AG04449 (cell line): ENCODE results near the gene PARD6G.

Source experiments
- CTCF ChIA-PET: fragments of 350-600 bp; formaldehyde crosslinking; extraction: SDS; loops from one replicate; lab custom pipeline; 2021; ENCODE audit warnings: antibody characterized with exemption; lab: Yijun Ruan, JAX
- POLR2A ChIA-PET: fragments of 400-600, 350-600 bp; formaldehyde crosslinking; extraction: SDS; loops from one replicate; lab custom pipeline; 2020; ENCODE audit warnings: antibody characterized with exemption, inconsistent platforms; lab: Yijun Ruan, JAX
- DNase-seq: peaks from one replicate; pipeline ENCODE4 v3.0.0-alpha.2; 2010; ENCODE audit warnings: low read depth, low spot score
- H3K4me3 ChIP-seq: 2 replicates; pipeline ENCODE4 v1.5.1; 2011; ENCODE audit warnings: low read depth, mild to moderate bottlenecking, control low read depth, low read length
- TF ChIP-seq, protein P1 (sequence below): IDR thresholded peaks from one replicate; pipeline ENCODE4 v1.5.1; 2011; ENCODE audit warnings: mild to moderate bottlenecking, moderate library complexity, low read length, control low read depth, inconsistent platforms; ENCODE audit not compliant: insufficient read depth; ENCODE audit errors: missing control alignments

PARD6G gene

DNA sequence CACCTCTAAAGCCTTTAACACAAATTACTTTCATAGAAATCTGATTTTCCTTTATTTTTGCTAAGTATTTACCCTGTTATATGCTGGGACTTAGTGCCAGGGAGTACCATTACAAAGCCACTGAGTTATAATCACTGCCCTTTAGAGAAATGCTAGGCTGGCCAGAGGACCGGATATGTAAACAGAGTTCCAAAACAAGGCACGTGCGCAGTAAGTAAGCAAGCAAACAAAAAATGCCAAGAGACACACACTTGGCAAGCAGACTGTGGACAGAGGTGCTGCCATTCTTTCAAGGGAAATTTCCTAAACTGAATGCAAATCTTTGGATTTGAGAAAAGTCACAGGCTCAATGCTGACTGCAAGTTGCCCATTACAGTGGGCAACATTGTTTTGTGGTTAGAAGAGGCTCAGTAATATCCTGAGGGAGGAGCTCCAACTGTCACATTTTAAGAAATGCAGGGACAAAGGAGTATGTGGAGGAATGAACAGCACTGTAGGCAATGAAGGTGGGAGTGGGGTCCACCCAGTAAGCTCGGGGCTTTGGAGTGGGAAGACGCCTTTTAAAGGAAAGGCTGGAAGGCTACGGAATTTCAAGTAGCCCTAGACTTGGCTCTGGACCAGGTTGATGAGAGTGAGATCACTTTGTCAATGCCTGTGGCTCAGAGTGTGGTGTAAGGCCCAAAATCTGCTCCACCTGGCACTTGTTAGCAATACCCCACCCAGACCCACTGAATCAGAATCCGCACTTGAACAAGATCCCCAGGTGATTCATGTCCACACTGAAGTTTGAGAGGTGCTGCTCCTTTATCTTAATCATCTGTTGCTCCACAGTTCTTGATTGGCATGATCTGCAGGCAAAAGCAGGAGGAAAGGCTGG, 2.1 kb upstream of the PARD6G start:
- CTCF ChIA-PET = interaction anchor here (1.1 to 12.2 kb wide), 2 partner anchors 91 to 316 kb away, joined by 3 to 195 read pairs; no protein-coding TSS in a partner anchor

DNA sequence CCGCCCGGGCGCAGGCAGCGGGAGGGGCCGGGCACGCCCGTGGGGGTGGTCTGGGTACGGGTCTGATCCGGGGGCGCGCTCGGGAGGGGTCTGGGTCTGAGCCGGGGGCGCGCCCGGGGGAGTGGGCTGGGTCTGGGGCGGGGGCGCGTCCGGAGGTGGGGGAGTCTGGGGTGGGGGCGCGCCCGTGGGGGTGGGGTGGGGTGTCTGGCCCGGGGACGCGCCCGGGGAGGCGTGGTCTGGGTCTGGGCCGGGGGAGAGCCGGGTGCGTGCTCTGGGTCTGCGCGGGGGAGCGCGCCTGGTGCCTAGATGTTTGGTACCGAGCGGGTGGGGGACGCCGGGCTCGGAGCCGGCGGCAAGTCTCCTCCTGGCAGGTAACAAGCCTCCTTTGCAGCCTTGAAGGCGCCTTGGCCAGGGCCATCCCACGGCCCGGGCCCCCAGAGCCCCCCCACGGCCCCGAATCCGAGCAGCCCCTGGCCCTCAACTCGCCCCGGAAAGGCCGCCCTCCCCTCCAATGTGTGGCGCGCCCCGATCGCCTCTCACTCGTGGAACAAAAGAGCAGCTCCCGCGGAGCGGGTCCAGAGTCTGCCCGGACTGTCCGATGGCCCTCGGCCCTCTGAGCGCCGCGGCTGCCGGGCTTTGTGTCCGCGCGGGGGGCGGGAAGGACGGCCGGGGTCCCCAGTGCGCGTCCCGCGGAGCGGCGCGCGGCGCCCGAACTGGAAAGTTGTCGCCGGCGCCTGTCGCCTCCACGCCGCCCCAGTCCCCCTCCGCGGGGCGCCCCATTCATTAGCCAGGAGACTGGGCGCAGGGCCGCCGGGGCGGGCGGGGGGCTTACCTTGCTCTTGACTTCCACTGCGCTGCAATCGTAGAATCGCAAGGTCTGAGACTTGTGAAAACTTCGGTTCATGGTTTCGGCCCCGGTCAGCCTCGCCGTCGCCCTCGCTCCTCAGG, 595 bp downstream of the PARD6G start:
- ChIA-PET POLR2A (no interaction called here), CTCF (interaction anchor here (0.8 to 12.2 kb wide), 2 partner anchors 89 to 313 kb away, joined by 3 to 195 read pairs; no protein-coding TSS in a partner anchor)

More for the DNA sequence above, 2.1 kb upstream of the PARD6G start:
- H3K4me3 ChIP-seq = no peak overlapping the region
- POLR2A ChIA-PET = no interaction called here
- TF ChIP-seq, protein P1, sequence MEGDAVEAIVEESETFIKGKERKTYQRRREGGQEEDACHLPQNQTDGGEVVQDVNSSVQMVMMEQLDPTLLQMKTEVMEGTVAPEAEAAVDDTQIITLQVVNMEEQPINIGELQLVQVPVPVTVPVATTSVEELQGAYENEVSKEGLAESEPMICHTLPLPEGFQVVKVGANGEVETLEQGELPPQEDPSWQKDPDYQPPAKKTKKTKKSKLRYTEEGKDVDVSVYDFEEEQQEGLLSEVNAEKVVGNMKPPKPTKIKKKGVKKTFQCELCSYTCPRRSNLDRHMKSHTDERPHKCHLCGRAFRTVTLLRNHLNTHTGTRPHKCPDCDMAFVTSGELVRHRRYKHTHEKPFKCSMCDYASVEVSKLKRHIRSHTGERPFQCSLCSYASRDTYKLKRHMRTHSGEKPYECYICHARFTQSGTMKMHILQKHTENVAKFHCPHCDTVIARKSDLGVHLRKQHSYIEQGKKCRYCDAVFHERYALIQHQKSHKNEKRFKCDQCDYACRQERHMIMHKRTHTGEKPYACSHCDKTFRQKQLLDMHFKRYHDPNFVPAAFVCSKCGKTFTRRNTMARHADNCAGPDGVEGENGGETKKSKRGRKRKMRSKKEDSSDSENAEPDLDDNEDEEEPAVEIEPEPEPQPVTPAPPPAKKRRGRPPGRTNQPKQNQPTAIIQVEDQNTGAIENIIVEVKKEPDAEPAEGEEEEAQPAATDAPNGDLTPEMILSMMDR = no peak
- DNase-seq = no peak

DNA sequence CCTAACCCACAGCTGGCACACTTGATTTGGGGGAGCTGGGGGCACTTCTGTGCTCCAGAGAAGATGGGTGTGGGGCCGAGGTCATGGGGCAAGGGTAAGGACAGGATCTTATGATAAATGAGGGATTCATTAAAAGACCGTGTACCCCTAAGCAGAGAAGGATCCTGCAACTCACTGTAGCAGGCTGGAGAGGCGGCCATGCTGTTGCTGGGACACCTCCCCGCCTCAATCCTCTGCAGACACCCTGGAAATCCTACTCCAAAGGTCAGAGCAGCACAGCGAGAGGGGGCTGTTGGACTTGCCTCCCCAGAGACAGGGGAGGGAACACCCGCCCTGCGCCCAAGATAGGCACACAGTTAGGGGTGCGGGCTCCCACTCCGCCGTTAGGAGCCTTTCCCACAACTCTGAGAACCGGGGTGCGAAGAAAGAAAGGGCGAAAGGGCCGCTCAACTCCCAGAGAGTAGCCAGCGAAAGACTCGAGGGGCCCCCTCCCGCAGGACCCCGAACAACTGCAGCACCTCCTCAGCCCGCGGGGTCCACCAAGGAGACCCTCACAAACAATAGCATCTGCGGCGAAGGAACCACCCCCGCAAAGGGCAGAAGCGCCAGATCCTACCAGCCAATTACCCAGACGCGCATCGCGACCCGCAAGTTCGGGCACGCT, 1.4 kb downstream of the PARD6G start:
- peak overlapping the region; percentile 68 for H3K4me3 ChIP-seq
- DNase-seq = no peak
- CTCF ChIA-PET = interaction anchor here (1.0 kb wide), 1 partner anchor 90 kb away, joined by 3 read pairs; no protein-coding TSS in a partner anchor
- POLR2A ChIA-PET = no interaction called here
- TF ChIP-seq, protein P1 = no peak

More for the DNA sequence above, 595 bp downstream of the PARD6G start:
- TF ChIP-seq, protein P1 = no peak
- no peak for DNase-seq
- H3K4me3 ChIP-seq = peak overlapping the region; percentile 68

DNA sequence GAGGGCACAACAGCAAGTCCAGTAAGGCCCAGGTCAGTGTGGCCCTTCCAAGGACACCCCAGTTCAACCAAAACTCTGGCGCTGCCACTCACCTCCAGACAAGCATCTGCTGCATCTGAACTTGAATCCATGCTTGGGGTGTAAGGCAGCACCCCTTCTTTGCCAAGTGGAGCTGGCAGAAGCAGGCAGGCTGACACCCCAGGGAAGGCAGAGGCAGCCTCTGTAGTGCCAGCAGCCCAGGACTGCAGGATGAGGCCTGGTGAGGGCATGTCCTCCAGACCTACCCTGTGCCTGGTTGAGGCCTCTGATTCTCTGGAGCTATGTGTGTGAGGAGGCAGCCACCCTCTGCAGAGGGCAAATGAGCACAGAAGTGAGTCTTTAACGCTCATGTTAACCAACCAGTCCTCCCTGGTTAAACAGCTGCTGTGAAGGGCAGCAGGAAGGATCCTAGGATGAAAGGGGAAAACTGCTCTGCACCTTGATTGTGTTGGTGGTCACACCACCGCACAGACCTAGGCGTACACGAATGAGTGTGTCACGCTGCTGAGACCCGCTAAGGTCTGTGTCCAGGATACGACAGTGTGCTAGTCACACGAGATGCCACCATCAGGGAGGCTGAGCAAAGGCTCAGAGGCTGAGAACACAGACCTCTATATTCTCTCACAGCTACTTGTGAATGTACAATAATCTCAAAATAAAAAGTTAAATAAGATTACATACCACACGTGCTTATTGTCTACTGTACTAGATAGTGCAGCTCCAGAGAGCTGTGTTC, 2.2 kb downstream of the PARD6G start:
- no peak for DNase-seq
- CTCF ChIA-PET = interaction anchor here (1.0 to 2.2 kb wide), 2 partner anchors 88 to 89 kb away, joined by 3 to 9 read pairs; no protein-coding TSS in a partner anchor

DNA sequence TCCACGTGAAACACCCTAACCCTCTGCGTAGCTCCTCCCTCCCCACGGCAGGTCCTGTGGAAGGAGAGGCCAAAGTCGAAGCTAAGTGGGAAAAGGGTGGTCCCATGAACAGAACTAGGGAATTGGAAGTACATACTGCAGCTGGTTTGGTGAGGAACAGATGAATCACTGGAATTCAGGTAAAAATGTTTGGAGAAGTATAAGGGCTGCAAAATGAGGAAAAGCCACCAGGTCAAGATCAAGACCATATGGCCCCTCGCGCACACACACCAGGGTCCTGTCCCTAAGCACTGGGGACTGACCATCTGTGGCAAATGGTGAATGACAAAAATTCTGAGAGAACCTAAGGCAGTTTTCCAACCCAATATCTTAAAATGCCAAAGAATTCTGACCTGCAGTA, 3.1 kb downstream of the PARD6G start:
- ChIA-PET POLR2A (no interaction called here), CTCF (interaction anchor here (2.2 kb wide), 1 partner anchor 87 kb away, joined by 9 read pairs; no protein-coding TSS in a partner anchor)
- no peak overlapping the region for H3K4me3 ChIP-seq
- TF ChIP-seq, protein P1 = no peak
- DNase-seq = no peak

More for the DNA sequence above, 2.2 kb downstream of the PARD6G start:
- H3K4me3 ChIP-seq = peak overlapping the region; percentile 68; the same call in 1 of the 2 replicates
- POLR2A ChIA-PET = no interaction called here
- TF ChIP-seq, protein P1 = no peak
